ENCODE data around the gene DUOXA1. TPM values are rescaled to one million over a fixed set of nuclear protein-coding genes. Genes with fewer than 3 reads are reported as not detected.

DUOXA1 gene
- polyA plus RNA-seq, 1 of the 3 experiments (the other 2 are of a cell fraction): 0.02 TPM

- Histone ChIP-seq H3K79me2 (ENCODE audit: insufficient read depth) (no peaks in the 10 kb centered on the region), H3K9me3 (no peaks in the 10 kb centered on the region), H3F3A (replicated peaks; ENCODE audit: insufficient read depth) (no peaks in the 10 kb centered on the region), H4K20me1 (ENCODE audit: insufficient read depth) (no peaks in the 10 kb centered on the region), H3K4me2 (no peak overlapping the region), H3K27ac (ENCODE audit: low read depth in 2 of 2, low read length in 1 of 2) (no peak overlapping the region), H3K36me3 (replicated peaks in 1 of 2; ENCODE audit: control insufficient read depth in 1 of 2, insufficient read depth in 2 of 2, low read length in 1 of 2) (peaks cover 0 to 3% of the 10 kb centered on the region in 2 experiments), H3K4me3 (ENCODE audit: low read depth in 2 of 2, low read length in 1 of 2) (no peak overlapping the region), H3K9ac (no peak overlapping the region), H3K4me1 (ENCODE audit: control insufficient read depth in 1 of 2, insufficient read depth in 2 of 2, low read depth in 1 of 2, low read length in 1 of 2) (peaks cover 12 to 13% of the 10 kb centered on the region in 2 experiments; a peak in 3 of 4 replicates), H3K27me3 (ENCODE audit: insufficient read depth) (no peaks in the 10 kb centered on the region), H3K9me2 (no peaks in the 10 kb centered on the region), H2AFZ (ENCODE audit: low read depth) (no peak overlapping the region)
- POLR2A ChIA-PET: interaction anchor here (1.5 kb wide), 1 partner anchor 40 kb away, joined by 4 read pairs; the partner anchor contains the start of gene SHF
- DNase-seq: no peak
- CTCF ChIA-PET: interaction anchor here (0.8 to 4.3 kb wide), 3 partner anchors 10 to 58 kb away, joined by 3 to 25 read pairs (median 12); no protein-coding TSS in a partner anchor
- TF ChIP-seq MXI1 (IDR thresholded peaks at IDR 0.05; ENCODE audit: low read depth, low read length) (no peak), ZBTB33 (IDR thresholded peaks at IDR 0.05; ENCODE audit: borderline replicate concordance, low read depth) (no peak), MAX (IDR thresholded peaks at IDR 0.05; ENCODE audit: low read depth) (no peak), EP300 (IDR thresholded peaks at IDR 0.05; ENCODE audit: borderline replicate concordance in 1 of 2, low read depth in 1 of 2, low read length in 1 of 2) (no peak), PBX3 (IDR thresholded peaks at IDR 0.05) (no peak), RXRA (IDR thresholded peaks at IDR 0.05; ENCODE audit: borderline replicate concordance, low read depth) (no peak), RCOR1 (IDR thresholded peaks at IDR 0.05; ENCODE audit: low read length) (no peak), CTCF (IDR thresholded peaks at IDR 0.05) (no peak), SIN3A (IDR thresholded peaks at IDR 0.05; ENCODE audit: borderline replicate concordance, low read depth, low read length) (no peak), ELF1 (IDR thresholded peaks at IDR 0.05) (no peak)
- WGBS (ENCODE audit: low lambda C conversion rate): 100% methylated on average over 3 of the region's 7 CpGs
Observed at GRCh38 chr15:45147606-45148005, 17.9 kb upstream of the DUOXA1 start.

- ChIA-PET POLR2A (interaction anchor here (0.9 kb wide), 1 partner anchor 28 kb away, joined by 3 read pairs; no protein-coding TSS in a partner anchor), CTCF (interaction anchor here (4.3 kb wide), 1 partner anchor 28 kb away, joined by 25 read pairs; no protein-coding TSS in a partner anchor)
- H3K27me3 ChIP-seq (ENCODE audit: insufficient read depth): no peaks in the 10 kb centered on the region
- WGBS (ENCODE audit: low lambda C conversion rate): 83% methylated on average over 4 of the region's 4 CpGs
- no peaks in the 10 kb centered on the region for H3F3A ChIP-seq (replicated peaks; ENCODE audit: insufficient read depth)
- no peaks in the 10 kb centered on the region for H3K9me3 ChIP-seq
- H3K4me3 ChIP-seq (ENCODE audit: low read depth in 2 of 2, low read length in 1 of 2): no peak overlapping the region
- no peaks in the 10 kb centered on the region for H3K79me2 ChIP-seq (ENCODE audit: insufficient read depth)
- no peak for DNase-seq
- H3K9me2 ChIP-seq: no peaks in the 10 kb centered on the region
- no peak for TF ChIP-seq FOSL2 (IDR thresholded peaks at IDR 0.05; ENCODE audit: borderline replicate concordance, low read depth)
- no peak for TF ChIP-seq IRF3 (IDR thresholded peaks at IDR 0.05; ENCODE audit: low read depth, low read length)
- no peak for TF ChIP-seq MEF2A (IDR thresholded peaks at IDR 0.05; ENCODE audit: borderline replicate concordance, low read depth)
- TF ChIP-seq JUND (IDR thresholded peaks at IDR 0.05): no peak
- TF ChIP-seq RXRA (IDR thresholded peaks at IDR 0.05; ENCODE audit: borderline replicate concordance, low read depth): no peak
- no peak for TF ChIP-seq SIN3A (IDR thresholded peaks at IDR 0.05; ENCODE audit: borderline replicate concordance, low read depth, low read length)
- TF ChIP-seq ELF1 (IDR thresholded peaks at IDR 0.05): no peak
- TF ChIP-seq RFX5 (IDR thresholded peaks at IDR 0.05; ENCODE audit: low read length): no peak
- no peak for TF ChIP-seq ZBTB33 (IDR thresholded peaks at IDR 0.05; ENCODE audit: borderline replicate concordance, low read depth)
- no peak for TF ChIP-seq NRF1 (IDR thresholded peaks at IDR 0.05; ENCODE audit: low read depth, low read length)
- TF ChIP-seq EP300 (IDR thresholded peaks at IDR 0.05; ENCODE audit: borderline replicate concordance in 1 of 2, low read depth in 1 of 2, low read length in 1 of 2): no peak
- TF ChIP-seq POLR2AphosphoS5 (IDR thresholded peaks at IDR 0.05; ENCODE audit: low read depth, low read length): no peak
- no peak for TF ChIP-seq EZH2phosphoT487 (IDR thresholded peaks at IDR 0.05; ENCODE audit: borderline replicate concordance, low read depth)
- H3K4me2 ChIP-seq: no peak overlapping the region
- no peak overlapping the region for H3K9ac ChIP-seq
- no peak overlapping the region for H2AFZ ChIP-seq (ENCODE audit: low read depth)
- H3K27ac ChIP-seq (ENCODE audit: low read depth in 2 of 2, low read length in 1 of 2): no peak overlapping the region
- no peaks in the 10 kb centered on the region for H4K20me1 ChIP-seq (ENCODE audit: insufficient read depth)
- H3K36me3 ChIP-seq (replicated peaks in 1 of 2; ENCODE audit: control insufficient read depth in 1 of 2, insufficient read depth in 2 of 2, low read length in 1 of 2): no peaks in the 10 kb centered on the region
- H3K4me1 ChIP-seq (ENCODE audit: control insufficient read depth in 1 of 2, insufficient read depth in 2 of 2, low read depth in 1 of 2, low read length in 1 of 2): peaks cover 12 to 13% of the 10 kb centered on the region in 2 experiments; a peak in 3 of 4 replicates
Observed at GRCh38 chr15:45146405-45146804, 16.7 kb upstream of the DUOXA1 start.
